Activated CD4-positive, alpha-beta T cell treated with anti-CD3 and anti-CD28 coated beads, Interleukin-10, Interleukin-2, amounts not matched to agents 100 ng/mL and 50 ng/mL, durations not matched to agents 16 hours and 8 hours (primary cell): ENCODE data around the gene RHOV.

Experiments
- DNase-seq: peaks from one replicate; pipeline ENCODE4 v3.0.0-alpha.2; 2020

The RHOV gene, protein sequence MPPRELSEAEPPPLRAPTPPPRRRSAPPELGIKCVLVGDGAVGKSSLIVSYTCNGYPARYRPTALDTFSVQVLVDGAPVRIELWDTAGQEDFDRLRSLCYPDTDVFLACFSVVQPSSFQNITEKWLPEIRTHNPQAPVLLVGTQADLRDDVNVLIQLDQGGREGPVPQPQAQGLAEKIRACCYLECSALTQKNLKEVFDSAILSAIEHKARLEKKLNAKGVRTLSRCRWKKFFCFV

DNA sequence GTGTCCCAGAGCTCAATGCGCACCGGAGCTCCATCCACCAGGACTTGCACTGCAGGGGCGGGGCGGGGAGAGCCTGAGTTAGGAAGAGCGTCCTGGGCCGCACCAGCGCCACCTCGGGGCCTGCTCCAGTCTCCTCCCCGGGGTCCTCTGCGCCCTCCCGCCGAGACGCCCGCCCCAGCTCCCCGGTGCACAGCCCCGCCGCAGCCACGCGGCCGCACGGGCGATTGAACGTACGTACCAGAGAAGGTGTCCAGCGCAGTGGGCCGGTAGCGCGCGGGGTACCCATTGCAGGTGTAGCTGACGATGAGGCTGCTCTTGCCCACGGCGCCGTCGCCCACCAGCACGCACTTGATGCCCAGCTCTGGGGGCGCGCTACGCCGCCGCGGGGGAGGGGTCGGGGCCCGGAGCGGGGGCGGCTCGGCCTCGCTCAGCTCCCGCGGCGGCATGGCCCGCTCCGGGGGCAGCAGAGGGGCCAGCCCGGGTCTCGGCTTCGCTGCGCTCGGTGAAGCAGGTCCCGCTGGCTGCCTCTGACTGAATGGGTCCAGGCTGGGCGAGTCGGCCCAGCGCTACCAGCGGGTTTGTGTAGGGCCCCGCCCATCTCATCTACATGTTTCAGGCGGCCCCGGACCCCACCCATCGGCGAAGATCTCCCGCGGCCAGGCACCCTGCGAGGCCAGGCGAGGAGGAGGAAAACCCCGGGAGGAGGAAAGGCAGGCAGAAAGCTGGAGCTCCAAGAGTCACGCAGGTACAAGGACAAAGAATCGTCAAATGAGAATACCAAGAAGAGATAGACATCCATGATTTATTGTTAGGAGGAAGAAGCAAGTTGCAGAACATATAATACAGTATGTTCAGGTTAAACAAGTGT lies at the start of gene RHOV:
RHOV (minus strand) TSS at position 541 of the 868 bp plus-strand sequence; CDS start at position 446, 95 bp downstream.
- peak; percentile 60 for DNase-seq

- no peak for DNase-seq
These were observed 49.5 kb upstream of the RHOV start for GRCh38 chr15:40923551-40923950.

GRCh38 chr15:40922608-40923005 lies 48.6 kb upstream of the RHOV start:
- DNase-seq: no peak

GRCh38 chr15:40921949-40922607 lies 48.0 kb upstream of the RHOV start:
- no peak for DNase-seq

- no peak for DNase-seq
These were observed 44.9 kb upstream of the RHOV start for GRCh38 chr15:40918799-40919392.

GRCh38 chr15:40918146-40918798 lies 44.2 kb upstream of the RHOV start:
- DNase-seq: no peak

DNA sequence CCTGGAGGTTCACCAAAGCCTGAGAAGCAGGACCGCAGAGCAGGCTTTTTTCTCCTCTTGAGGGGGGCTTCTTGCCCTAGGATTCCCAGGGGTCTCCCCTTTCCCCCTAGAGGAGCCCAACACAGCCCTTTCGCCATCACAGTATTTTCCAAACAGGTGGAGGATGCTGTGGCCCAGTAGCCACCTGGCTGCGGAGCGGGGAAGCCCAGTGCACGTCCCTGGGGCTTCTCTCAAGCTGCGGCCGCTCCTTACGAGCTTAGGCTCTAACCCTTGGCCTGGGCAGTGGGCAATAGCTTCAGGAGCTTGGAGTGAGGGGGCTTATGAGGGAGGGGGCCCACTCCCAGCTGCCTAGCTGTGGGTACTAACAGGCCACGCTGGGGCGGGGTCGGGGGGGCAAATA lies 43.6 kb upstream of the RHOV start:
- no peak for DNase-seq

DNA sequence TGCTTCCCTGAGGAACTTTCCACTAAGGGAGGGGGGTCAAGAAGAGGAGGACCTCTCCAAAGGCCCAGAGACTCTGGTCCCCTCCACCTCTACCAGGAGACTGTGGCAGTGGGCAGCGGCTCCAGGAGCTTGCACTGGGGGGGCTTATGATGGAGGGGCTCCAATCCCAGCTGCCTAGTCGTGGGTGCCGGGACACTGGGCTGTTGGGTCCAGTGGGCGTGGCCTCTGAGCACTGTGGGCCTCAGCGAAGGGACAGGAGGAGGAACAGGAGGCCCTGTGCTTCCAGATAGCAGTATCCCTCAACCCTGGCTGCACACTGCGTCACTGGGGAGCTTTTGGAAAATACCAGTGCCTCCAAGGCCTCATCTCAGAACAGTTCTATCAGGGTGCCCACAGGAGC lies 41.6 kb upstream of the RHOV start:
- no peak for DNase-seq

- DNase-seq: no peak
These were observed 41.2 kb upstream of the RHOV start for GRCh38 chr15:40915116-40915661.

DNA sequence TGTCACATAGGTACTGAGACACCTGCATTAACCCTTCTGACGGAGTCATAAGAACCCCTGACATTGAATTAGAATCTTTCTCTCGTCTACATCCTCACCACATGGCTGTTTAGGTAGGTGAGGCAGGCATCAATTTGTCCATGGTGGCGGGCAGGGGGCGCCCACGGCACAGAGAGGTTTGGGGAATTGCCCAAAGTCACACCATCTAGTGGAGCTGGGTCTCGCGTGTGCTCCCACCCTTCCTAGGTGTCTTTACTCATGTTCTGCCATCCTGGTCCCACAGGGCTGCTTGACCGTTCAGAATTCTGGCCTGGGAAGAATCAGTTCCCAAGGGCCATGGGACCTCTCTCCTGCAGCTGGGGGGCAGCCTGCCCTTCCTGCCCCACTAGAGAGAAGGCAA lies 40.5 kb upstream of the RHOV start:
- DNase-seq: no peak

- DNase-seq: no peak
These were observed 40.0 kb upstream of the RHOV start for GRCh38 chr15:40914013-40914412.

- no peak for DNase-seq
These were observed 38.4 kb upstream of the RHOV start for GRCh38 chr15:40912478-40912877.

- no peak for DNase-seq
These were observed 37.7 kb upstream of the RHOV start for GRCh38 chr15:40911693-40912092.

- DNase-seq: no peak
These were observed 37.1 kb upstream of the RHOV start for GRCh38 chr15:40911141-40911540.

- DNase-seq: no peak
These were observed 35.9 kb upstream of the RHOV start for GRCh38 chr15:40909662-40910630.

- DNase-seq: no peak
These were observed 34.1 kb upstream of the RHOV start for GRCh38 chr15:40908095-40908494.

GRCh38 chr15:40906991-40907802 lies 33.2 kb upstream of the RHOV start:
- DNase-seq: peak; percentile 74

- peak; percentile 84 for DNase-seq
These were observed 32.3 kb upstream of the RHOV start for GRCh38 chr15:40906091-40906990.

DNA sequence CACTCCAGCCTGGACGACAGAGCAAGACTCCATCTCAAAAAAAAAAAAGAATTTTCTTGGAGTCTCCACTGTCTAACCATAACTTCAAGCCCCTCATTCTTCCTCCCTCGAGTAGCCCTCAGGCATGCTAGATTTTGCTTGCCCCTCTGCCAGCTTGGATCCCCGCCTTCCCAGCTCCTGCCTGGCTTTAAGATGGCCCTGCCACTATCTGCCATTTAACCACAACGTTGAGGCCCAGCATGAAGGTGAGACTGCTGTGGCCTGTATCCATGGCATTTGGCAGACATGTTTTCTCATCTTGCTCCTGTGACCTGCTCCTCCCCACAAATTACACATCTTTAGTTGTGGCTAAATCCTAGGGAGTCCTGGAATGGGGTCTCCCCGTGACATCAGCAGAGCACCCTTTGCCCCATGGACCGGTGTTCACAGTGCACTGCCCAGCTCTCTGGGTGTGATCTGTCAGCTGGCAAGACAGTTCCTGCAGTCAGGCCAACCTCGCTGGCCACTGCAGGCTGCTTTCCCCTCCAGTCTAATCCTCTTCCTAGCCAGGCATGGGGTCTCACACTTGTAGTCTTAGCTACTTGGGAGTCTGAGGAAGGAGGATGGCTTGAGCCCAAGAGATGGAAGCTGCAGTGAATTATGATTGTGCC lies 30.6 kb upstream of the RHOV start:
- DNase-seq: no peak
